Stimulated activated memory B cell treated with anti-CD40 and anti-IgM and Interleukin-4, amounts not matched to agents 10 μg/mL and 1 μg/mL and 100 μg/mL, for 72 hours (primary cell): ENCODE measurements around the gene VWA5B2.

Source experiments
- ATAC-seq: fragments of 150-1000 bp; cut with Tn5 transposase; 2 replicates; pipeline ENCODE4 v1.10.0; 2021
- H3K27ac Mint-ChIP-seq: one replicate; pipeline ENCODE4 v1.8.0; 2022; ENCODE audit warnings: mild to moderate bottlenecking, mixed read lengths
- H3K27me3 Mint-ChIP-seq: one replicate; pipeline ENCODE4 v1.8.0; 2022; ENCODE audit warnings: mixed read lengths
- H3K36me3 Mint-ChIP-seq: one replicate; pipeline ENCODE4 v1.8.0; 2022; ENCODE audit warnings: mixed read lengths
- H3K4me1 Mint-ChIP-seq: one replicate; pipeline ENCODE4 v1.8.0; 2022; ENCODE audit warnings: mixed read lengths
- H3K4me3 Mint-ChIP-seq: one replicate; pipeline ENCODE4 v1.8.0; 2022; ENCODE audit warnings: mild to moderate bottlenecking, moderate library complexity, mixed read lengths
- H3K9me3 Mint-ChIP-seq: one replicate; pipeline ENCODE4 v1.8.0; 2022; ENCODE audit warnings: mixed read lengths

The VWA5B2 gene

GRCh38 chr3:184203526-184203925, 25.9 kb upstream of the VWA5B2 start:
- Mint-ChIP-seq H3K27ac (no peak overlapping the region), H3K36me3 (no peaks in the 10 kb centered on the region)

DNA sequence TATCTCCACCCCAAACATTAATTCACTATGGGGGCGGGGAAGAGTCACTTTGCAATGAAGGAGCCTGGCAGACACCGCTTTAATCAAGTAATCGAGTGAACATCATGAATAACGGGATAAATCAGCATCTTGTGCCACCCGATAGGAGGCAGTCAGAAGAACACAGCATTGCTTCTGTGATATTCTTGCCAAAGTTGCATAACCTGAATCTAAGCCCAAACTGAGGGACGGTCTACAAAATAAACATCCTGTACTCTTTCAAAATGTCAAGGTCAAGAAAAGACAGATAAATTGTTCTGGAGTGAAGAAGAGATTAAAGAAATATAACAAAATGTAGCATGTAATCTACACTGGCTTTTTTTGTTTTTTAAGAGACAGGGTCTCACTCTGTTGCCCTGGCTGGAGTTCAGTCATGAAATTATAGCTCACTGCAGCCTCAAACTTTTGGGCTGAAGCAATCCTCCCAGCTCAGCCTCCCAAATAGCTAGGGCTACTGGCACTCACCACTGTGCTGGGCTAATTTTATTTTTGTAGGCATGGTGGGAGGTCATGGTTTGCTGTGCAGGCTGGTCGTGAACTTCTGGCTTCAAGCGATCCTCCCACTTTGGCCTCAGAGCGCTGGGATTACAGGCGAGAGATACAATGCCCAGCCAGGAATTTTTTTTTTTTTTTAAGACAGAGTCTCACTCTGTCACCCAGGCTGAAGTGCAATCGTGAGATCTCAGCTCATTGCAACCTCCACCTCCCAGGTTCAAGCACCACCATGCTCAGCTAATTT, 20.1 kb upstream of the VWA5B2 start:
- H3K27ac Mint-ChIP-seq = no peak overlapping the region
- no peaks in the 10 kb centered on the region for H3K36me3 Mint-ChIP-seq
- H3K4me1 Mint-ChIP-seq = no peaks in the 10 kb centered on the region
- H3K9me3 Mint-ChIP-seq = no peaks in the 10 kb centered on the region
- H3K4me3 Mint-ChIP-seq = no peak overlapping the region
- peaks cover 30% of the 10 kb centered on the region for H3K27me3 Mint-ChIP-seq
- no peak for ATAC-seq

More at GRCh38 chr3:184203526-184203925, 25.9 kb upstream of the VWA5B2 start:
- ATAC-seq = no peak
- H3K4me3 Mint-ChIP-seq = no peak overlapping the region
- no peaks in the 10 kb centered on the region for H3K9me3 Mint-ChIP-seq
- H3K4me1 Mint-ChIP-seq = no peaks in the 10 kb centered on the region
- H3K27me3 Mint-ChIP-seq = peaks cover 22% of the 10 kb centered on the region

- no peak for ATAC-seq
- H3K9me3 Mint-ChIP-seq = no peaks in the 10 kb centered on the region
- H3K36me3 Mint-ChIP-seq = no peaks in the 10 kb centered on the region
- no peaks in the 10 kb centered on the region for H3K4me1 Mint-ChIP-seq
- H3K27ac Mint-ChIP-seq = no peak overlapping the region
- peaks cover 31% of the 10 kb centered on the region for H3K27me3 Mint-ChIP-seq
- no peak overlapping the region for H3K4me3 Mint-ChIP-seq
Measured at GRCh38 chr3:184211297-184211696, 18.1 kb upstream of the VWA5B2 start.

DNA sequence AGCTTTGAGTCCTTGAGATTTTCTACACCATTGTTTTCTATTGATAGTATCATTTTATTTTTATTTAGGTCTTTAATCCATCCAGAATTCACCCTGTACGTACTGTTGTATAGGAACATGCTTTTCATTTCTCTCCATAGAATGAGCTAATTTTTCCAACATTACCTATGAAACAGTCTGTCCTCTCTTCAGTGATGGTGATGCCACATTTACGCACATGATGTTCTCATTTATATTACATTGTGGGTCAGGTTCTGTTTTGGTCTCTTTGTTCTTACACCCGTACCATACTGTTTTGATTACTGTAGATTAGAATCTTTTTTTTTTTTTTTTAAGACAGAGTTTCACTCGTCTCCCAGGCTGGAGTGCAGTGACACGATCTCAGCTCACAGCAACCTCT, 17.7 kb upstream of the VWA5B2 start:
- no peaks in the 10 kb centered on the region for H3K4me1 Mint-ChIP-seq
- ATAC-seq = no peak
- H3K27me3 Mint-ChIP-seq = peaks cover 27% of the 10 kb centered on the region
- H3K4me3 Mint-ChIP-seq = no peak overlapping the region
- H3K27ac Mint-ChIP-seq = no peak overlapping the region
- H3K36me3 Mint-ChIP-seq = no peaks in the 10 kb centered on the region
- H3K9me3 Mint-ChIP-seq = no peaks in the 10 kb centered on the region

GRCh38 chr3:184218814-184219213, 10.6 kb upstream of the VWA5B2 start:
- H3K27me3 Mint-ChIP-seq = peaks cover 54% of the 10 kb centered on the region
- no peaks in the 10 kb centered on the region for H3K9me3 Mint-ChIP-seq
- H3K36me3 Mint-ChIP-seq = no peaks in the 10 kb centered on the region
- no peak overlapping the region for H3K27ac Mint-ChIP-seq
- no peak overlapping the region for H3K4me3 Mint-ChIP-seq
- ATAC-seq = no peak
- no peaks in the 10 kb centered on the region for H3K4me1 Mint-ChIP-seq

GRCh38 chr3:184222521-184222920, 6.9 kb upstream of the VWA5B2 start:
- no peaks in the 10 kb centered on the region for H3K9me3 Mint-ChIP-seq
- no peaks in the 10 kb centered on the region for H3K4me1 Mint-ChIP-seq
- no peak overlapping the region for H3K27ac Mint-ChIP-seq
- ATAC-seq = no peak
- no peaks in the 10 kb centered on the region for H3K36me3 Mint-ChIP-seq
- H3K27me3 Mint-ChIP-seq = peaks cover 72% of the 10 kb centered on the region
- no peak overlapping the region for H3K4me3 Mint-ChIP-seq

- Mint-ChIP-seq H3K27me3 (peaks cover 72% of the 10 kb centered on the region), H3K36me3 (no peaks in the 10 kb centered on the region), H3K4me3 (no peak overlapping the region), H3K4me1 (peaks cover 4% of the 10 kb centered on the region), H3K27ac (no peak overlapping the region), H3K9me3 (no peaks in the 10 kb centered on the region)
- no peak for ATAC-seq
Measured at GRCh38 chr3:184223946-184224345, 5.4 kb upstream of the VWA5B2 start.

DNA sequence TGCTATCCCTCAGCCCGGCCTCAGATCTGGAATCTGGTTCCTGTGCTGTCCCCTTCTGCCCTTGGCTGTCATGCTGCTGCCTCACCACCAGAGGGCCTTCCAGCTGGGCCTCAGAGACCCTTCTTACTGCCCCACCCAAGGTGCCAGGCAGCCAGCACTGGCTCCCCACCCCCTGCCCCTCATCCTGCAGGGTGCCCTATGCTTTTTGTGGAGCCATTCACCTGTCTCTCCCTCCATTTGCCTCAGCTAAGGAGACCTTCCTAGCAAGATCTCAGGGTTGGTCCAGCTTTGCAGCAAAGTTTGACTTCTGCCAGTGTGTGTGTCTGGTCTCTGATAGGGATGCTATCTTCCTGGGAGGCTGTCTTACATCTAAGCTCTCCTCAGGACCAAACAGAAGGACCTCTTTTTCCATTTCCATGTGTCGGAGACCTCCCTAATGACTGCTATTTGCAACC, 1.9 kb upstream of the VWA5B2 start:
- Mint-ChIP-seq H3K4me1 (peaks cover 17% of the 10 kb centered on the region), H3K36me3 (no peaks in the 10 kb centered on the region), H3K27ac (no peak overlapping the region), H3K4me3 (no peak overlapping the region), H3K9me3 (no peaks in the 10 kb centered on the region), H3K27me3 (peaks cover 84% of the 10 kb centered on the region)
- ATAC-seq = no peak

- H3K27ac Mint-ChIP-seq = no peak overlapping the region
- peaks cover 84% of the 10 kb centered on the region for H3K27me3 Mint-ChIP-seq
- ATAC-seq = no peak
- no peaks in the 10 kb centered on the region for H3K9me3 Mint-ChIP-seq
- H3K4me1 Mint-ChIP-seq = peaks cover 17% of the 10 kb centered on the region
- no peaks in the 10 kb centered on the region for H3K36me3 Mint-ChIP-seq
- peak overlapping the region; percentile 79 for H3K4me3 Mint-ChIP-seq
Measured at GRCh38 chr3:184228376-184229137, 828 bp upstream of the VWA5B2 start.

GRCh38 chr3:184230081-184230602, 757 bp downstream of the VWA5B2 start:
- Mint-ChIP-seq H3K9me3 (no peaks in the 10 kb centered on the region), H3K36me3 (no peaks in the 10 kb centered on the region), H3K4me1 (peaks cover 17% of the 10 kb centered on the region), H3K4me3 (no peak overlapping the region), H3K27me3 (peaks cover 76% of the 10 kb centered on the region), H3K27ac (no peak overlapping the region)
- ATAC-seq = no peak

DNA sequence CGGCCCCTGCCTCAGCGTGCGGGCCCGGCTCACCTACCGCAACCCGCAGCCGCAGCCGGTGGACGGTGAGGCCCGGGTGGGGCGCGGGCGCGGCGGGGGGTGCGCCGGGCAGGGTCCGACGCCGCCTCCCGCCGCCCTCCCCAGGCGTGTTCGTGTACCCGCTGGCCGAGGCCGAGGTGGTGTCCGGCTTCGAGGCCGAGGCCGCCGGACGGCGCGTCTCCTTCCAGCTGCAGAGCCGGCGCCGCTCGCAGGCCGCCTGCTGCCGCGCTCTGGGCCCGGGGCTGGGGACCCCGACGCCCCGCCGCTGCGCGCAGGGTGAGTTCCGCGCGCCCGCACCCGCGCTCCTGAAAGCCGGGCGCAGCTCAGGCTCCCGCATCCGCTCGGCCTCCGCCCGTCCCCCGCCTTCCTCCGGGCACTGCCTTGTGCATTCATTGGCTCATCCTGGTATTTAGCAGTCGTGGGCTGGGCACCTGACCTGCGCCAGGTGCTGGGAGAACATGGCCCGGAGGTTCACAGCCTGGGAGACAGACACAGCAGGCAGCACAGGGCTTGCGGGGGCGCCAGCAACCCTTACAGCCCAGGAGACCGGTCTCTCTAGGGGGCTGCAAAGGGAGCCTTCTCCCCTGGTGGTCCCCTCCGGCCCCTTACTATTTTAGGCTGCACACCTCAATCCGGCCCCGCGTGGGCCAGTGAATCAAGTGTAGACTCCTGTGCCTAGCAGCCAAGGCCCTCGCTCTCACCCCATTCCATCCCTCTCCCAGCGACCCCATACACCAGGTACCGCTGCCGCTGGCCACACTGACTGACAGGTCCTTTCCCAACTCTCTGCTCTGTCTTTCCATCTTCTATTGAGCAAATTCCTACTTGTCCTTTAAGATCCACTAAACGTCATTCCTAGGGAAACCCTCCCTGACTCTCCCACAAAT, 1.5 kb downstream of the VWA5B2 start:
- peaks cover 68% of the 10 kb centered on the region for H3K27me3 Mint-ChIP-seq
- H3K4me1 Mint-ChIP-seq = peaks cover 17% of the 10 kb centered on the region
- no peak overlapping the region for H3K27ac Mint-ChIP-seq
- peak overlapping the region; percentile 15 for H3K4me3 Mint-ChIP-seq
- no peak for ATAC-seq
- H3K36me3 Mint-ChIP-seq = no peaks in the 10 kb centered on the region
- no peaks in the 10 kb centered on the region for H3K9me3 Mint-ChIP-seq

GRCh38 chr3:184231671-184232070, 2.3 kb downstream of the VWA5B2 start:
- H3K36me3 Mint-ChIP-seq = no peaks in the 10 kb centered on the region
- peaks cover 60% of the 10 kb centered on the region for H3K27me3 Mint-ChIP-seq
- no peak overlapping the region for H3K27ac Mint-ChIP-seq
- no peak for ATAC-seq
- no peaks in the 10 kb centered on the region for H3K9me3 Mint-ChIP-seq
- peak overlapping the region; percentile 15 for H3K4me3 Mint-ChIP-seq
- H3K4me1 Mint-ChIP-seq = peaks cover 17% of the 10 kb centered on the region

DNA sequence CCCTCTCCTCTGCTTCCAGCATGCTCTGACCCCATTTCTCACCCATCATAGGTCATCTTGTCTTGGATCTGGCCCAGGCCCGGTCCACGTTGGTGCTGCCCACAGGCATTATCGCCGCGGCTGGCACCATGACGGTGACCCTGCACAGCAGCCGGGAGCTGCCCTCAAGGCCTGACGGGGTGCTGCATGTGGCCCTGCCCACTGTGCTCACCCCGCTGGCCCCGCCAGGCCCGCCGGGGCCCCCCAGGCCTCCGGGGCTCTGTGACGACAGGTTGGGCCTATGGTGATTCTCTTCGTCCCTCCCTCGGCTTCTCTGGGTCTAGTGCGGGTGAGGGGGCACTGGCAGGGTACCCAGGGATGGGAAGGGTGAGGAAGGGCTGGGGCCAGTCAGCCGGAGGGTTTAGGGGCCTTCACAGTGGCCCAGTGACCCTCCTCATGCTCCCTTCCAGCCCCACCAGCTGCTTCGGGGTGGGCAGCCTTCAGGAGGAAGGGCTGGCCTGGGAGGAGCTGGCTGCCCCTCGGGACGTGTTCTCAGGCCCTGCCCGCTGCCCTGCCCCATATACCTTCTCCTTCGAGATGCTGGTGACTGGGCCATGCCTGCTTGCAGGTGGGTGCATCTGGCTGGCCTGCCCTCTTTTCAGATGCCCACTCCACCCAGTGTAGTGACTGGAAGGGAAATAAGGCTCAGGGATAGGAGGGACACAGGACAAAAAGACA, 3.9 kb downstream of the VWA5B2 start:
- Mint-ChIP-seq H3K4me3 (no peak overlapping the region), H3K9me3 (no peaks in the 10 kb centered on the region), H3K27me3 (peaks cover 48% of the 10 kb centered on the region), H3K4me1 (peaks cover 17% of the 10 kb centered on the region), H3K36me3 (no peaks in the 10 kb centered on the region), H3K27ac (no peak overlapping the region)
- ATAC-seq = no peak

- Mint-ChIP-seq H3K4me1 (peaks cover 10% of the 10 kb centered on the region), H3K36me3 (no peaks in the 10 kb centered on the region), H3K27ac (no peak overlapping the region), H3K9me3 (no peaks in the 10 kb centered on the region), H3K27me3 (peaks cover 38% of the 10 kb centered on the region), H3K4me3 (no peak overlapping the region)
- ATAC-seq = no peak
Measured at GRCh38 chr3:184234224-184234623, 4.8 kb downstream of the VWA5B2 start.
